ENCODE results near the gene PTPN23.

The PTPN23 gene

DNA sequence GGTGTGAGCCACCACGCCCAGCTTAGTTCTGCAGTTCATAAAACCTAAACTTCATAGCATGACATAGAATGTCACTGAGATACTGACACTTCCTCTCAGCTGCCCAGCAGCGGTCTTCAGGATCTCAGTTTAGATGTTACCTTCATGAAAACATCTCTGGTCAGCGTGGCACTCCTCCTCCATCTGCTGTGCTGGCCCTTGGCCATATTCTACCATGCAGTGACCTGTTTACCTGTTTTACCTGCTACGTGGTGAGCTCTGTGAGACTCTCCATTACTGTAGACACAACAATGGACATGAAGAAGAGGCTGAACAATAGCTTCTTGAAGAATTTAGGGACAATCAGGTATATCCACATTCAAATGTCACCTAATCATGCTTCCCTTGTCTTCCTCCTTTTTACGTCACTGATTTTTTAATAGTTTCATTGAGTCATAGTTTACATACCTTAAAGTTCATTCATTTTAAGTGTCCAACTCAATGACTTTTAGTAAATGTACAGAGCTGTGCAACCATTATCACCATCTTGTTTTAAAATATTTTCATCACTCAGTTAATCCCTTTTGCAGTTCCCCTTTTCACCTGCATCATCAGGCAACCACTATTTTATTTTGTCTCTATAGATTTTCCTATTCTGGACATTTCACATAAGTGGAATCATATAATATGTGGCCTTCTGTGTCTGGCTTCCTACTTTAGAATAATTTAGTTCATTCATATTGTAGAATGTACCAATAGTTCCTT, 32.2 kb upstream of the PTPN23 start:
- no peak for DNase-seq
- no peak for TF ChIP-seq EZH2 (optimal IDR thresholded peaks at IDR 0.05; ENCODE audit: low read depth, low read length)
- TF ChIP-seq, protein P1, sequence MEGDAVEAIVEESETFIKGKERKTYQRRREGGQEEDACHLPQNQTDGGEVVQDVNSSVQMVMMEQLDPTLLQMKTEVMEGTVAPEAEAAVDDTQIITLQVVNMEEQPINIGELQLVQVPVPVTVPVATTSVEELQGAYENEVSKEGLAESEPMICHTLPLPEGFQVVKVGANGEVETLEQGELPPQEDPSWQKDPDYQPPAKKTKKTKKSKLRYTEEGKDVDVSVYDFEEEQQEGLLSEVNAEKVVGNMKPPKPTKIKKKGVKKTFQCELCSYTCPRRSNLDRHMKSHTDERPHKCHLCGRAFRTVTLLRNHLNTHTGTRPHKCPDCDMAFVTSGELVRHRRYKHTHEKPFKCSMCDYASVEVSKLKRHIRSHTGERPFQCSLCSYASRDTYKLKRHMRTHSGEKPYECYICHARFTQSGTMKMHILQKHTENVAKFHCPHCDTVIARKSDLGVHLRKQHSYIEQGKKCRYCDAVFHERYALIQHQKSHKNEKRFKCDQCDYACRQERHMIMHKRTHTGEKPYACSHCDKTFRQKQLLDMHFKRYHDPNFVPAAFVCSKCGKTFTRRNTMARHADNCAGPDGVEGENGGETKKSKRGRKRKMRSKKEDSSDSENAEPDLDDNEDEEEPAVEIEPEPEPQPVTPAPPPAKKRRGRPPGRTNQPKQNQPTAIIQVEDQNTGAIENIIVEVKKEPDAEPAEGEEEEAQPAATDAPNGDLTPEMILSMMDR (IDR thresholded peaks at IDR 0.05; ENCODE audit: low read length) = no peak
- H3K9me2 ChIP-seq (replicated peaks; ENCODE audit: insufficient read depth, low read length) = no peaks in the 10 kb centered on the region
- H3K9ac ChIP-seq (ENCODE audit: low read length) = no peak overlapping the region
- H3K4me1 ChIP-seq (ENCODE audit: low read length) = peaks cover 19% of the 10 kb centered on the region
- no peak overlapping the region for H3K27ac ChIP-seq (ENCODE audit: low read length)
- no peaks in the 10 kb centered on the region for H3K9me3 ChIP-seq (replicated peaks; ENCODE audit: insufficient read depth, low read length)
- H3K4me3 ChIP-seq (ENCODE audit: low read length) = no peak overlapping the region
- no peak overlapping the region for H3K4me2 ChIP-seq (ENCODE audit: low read depth, low read length)
- no peak overlapping the region for H2AFZ ChIP-seq (ENCODE audit: low read length)
- no peaks in the 10 kb centered on the region for H3K27me3 ChIP-seq (replicated peaks; ENCODE audit: insufficient read depth, low read length)
- no peaks in the 10 kb centered on the region for H3K36me3 ChIP-seq (replicated peaks; ENCODE audit: insufficient read depth, low read length)
- peaks cover 8% of the 10 kb centered on the region for H3F3A ChIP-seq (ENCODE audit: insufficient read depth, low read length)
- H3K79me2 ChIP-seq (ENCODE audit: low read length) = no peaks in the 10 kb centered on the region
- H4K20me1 ChIP-seq (ENCODE audit: insufficient read depth, low read length) = no peaks in the 10 kb centered on the region

- no peaks in the 10 kb centered on the region for H3K36me3 ChIP-seq (replicated peaks; ENCODE audit: insufficient read depth, low read length)
- no peak overlapping the region for H3K9ac ChIP-seq (ENCODE audit: low read length)
- no peaks in the 10 kb centered on the region for H3F3A ChIP-seq (ENCODE audit: insufficient read depth, low read length)
- no peaks in the 10 kb centered on the region for H3K9me2 ChIP-seq (replicated peaks; ENCODE audit: insufficient read depth, low read length)
- no peaks in the 10 kb centered on the region for H3K9me3 ChIP-seq (replicated peaks; ENCODE audit: insufficient read depth, low read length)
- no peak for DNase-seq
- no peaks in the 10 kb centered on the region for H3K27me3 ChIP-seq (replicated peaks; ENCODE audit: insufficient read depth, low read length)
- no peaks in the 10 kb centered on the region for H4K20me1 ChIP-seq (ENCODE audit: insufficient read depth, low read length)
- no peaks in the 10 kb centered on the region for H3K79me2 ChIP-seq (ENCODE audit: low read length)
- TF ChIP-seq, protein P1 (IDR thresholded peaks at IDR 0.05; ENCODE audit: low read length) = no peak
- TF ChIP-seq EZH2 (optimal IDR thresholded peaks at IDR 0.05; ENCODE audit: low read depth, low read length) = no peak
- no peak for TF ChIP-seq EZH2phosphoT487 (IDR thresholded peaks at IDR 0.05; ENCODE audit: low read length)
- H3K4me2 ChIP-seq (ENCODE audit: low read depth, low read length) = no peak overlapping the region
- H3K4me3 ChIP-seq (ENCODE audit: low read length) = no peak overlapping the region
- no peak overlapping the region for H3K27ac ChIP-seq (ENCODE audit: low read length)
- H3K4me1 ChIP-seq (ENCODE audit: low read length) = no peaks in the 10 kb centered on the region
- H2AFZ ChIP-seq (ENCODE audit: low read length) = no peak overlapping the region
Observed at GRCh38 chr3:47355010-47355409, 25.8 kb upstream of the PTPN23 start.

GRCh38 chr3:47356201-47356600, 24.6 kb upstream of the PTPN23 start:
- H3K79me2 ChIP-seq (ENCODE audit: low read length) = no peaks in the 10 kb centered on the region
- no peak overlapping the region for H2AFZ ChIP-seq (ENCODE audit: low read length)
- H3K4me3 ChIP-seq (ENCODE audit: low read length) = no peak overlapping the region
- DNase-seq = no peak
- H3K36me3 ChIP-seq (replicated peaks; ENCODE audit: insufficient read depth, low read length) = no peaks in the 10 kb centered on the region
- H3K27me3 ChIP-seq (replicated peaks; ENCODE audit: insufficient read depth, low read length) = no peaks in the 10 kb centered on the region
- no peak overlapping the region for H3K27ac ChIP-seq (ENCODE audit: low read length)
- TF ChIP-seq EZH2phosphoT487 (IDR thresholded peaks at IDR 0.05; ENCODE audit: low read length) = no peak
- no peak for TF ChIP-seq EZH2 (optimal IDR thresholded peaks at IDR 0.05; ENCODE audit: low read depth, low read length)
- TF ChIP-seq, protein P1 (IDR thresholded peaks at IDR 0.05; ENCODE audit: low read length) = no peak
- no peak overlapping the region for H3K4me2 ChIP-seq (ENCODE audit: low read depth, low read length)
- no peaks in the 10 kb centered on the region for H3K9me3 ChIP-seq (replicated peaks; ENCODE audit: insufficient read depth, low read length)
- no peaks in the 10 kb centered on the region for H3K9me2 ChIP-seq (replicated peaks; ENCODE audit: insufficient read depth, low read length)
- H3K9ac ChIP-seq (ENCODE audit: low read length) = no peak overlapping the region
- no peaks in the 10 kb centered on the region for H3F3A ChIP-seq (ENCODE audit: insufficient read depth, low read length)
- H4K20me1 ChIP-seq (ENCODE audit: insufficient read depth, low read length) = no peaks in the 10 kb centered on the region
- no peaks in the 10 kb centered on the region for H3K4me1 ChIP-seq (ENCODE audit: low read length)
